ENCODE data around the gene ZDHHC14. TPM values are rescaled to one million over a fixed set of nuclear protein-coding genes. Genes with fewer than 3 reads are reported as not detected.
"Not testable (repeated sequence)": the region's sequence is repeated elsewhere in the genome, so short reads cannot be mapped to it uniquely, and the experiment has no call there.

The ZDHHC14 gene
- total RNA-seq, 1 experiment from 2014 or later = 3.2 TPM

GRCh38 chr6:157551041-157551832 is 170.2 kb downstream of the ZDHHC14 start:
- no peak for DNase-seq (ENCODE audit: low spot score)

GRCh38 chr6:157552081-157552747 is 171.2 kb downstream of the ZDHHC14 start:
- no peak for DNase-seq (ENCODE audit: low spot score)

GRCh38 chr6:157552820-157553485 is 172.0 kb downstream of the ZDHHC14 start:
- no peak for DNase-seq (ENCODE audit: low spot score)

- no peak for DNase-seq (ENCODE audit: low spot score)
Observed at GRCh38 chr6:157554747-157555146, 173.8 kb downstream of the ZDHHC14 start.

GRCh38 chr6:157555455-157556143 is 174.6 kb downstream of the ZDHHC14 start:
- no peak for DNase-seq (ENCODE audit: low spot score)

- DNase-seq (ENCODE audit: low spot score) = no peak
Observed at GRCh38 chr6:157556144-157556645, 175.2 kb downstream of the ZDHHC14 start.

- no peak for DNase-seq (ENCODE audit: low spot score)
Observed at GRCh38 chr6:157556671-157557430, 175.9 kb downstream of the ZDHHC14 start.

GRCh38 chr6:157557559-157557958 is 176.6 kb downstream of the ZDHHC14 start:
- DNase-seq (ENCODE audit: low spot score) = no peak

- DNase-seq (ENCODE audit: low spot score) = no peak
Observed at GRCh38 chr6:157558049-157558448, 177.1 kb downstream of the ZDHHC14 start.

- DNase-seq (ENCODE audit: low spot score) = no peak
Observed at GRCh38 chr6:157558487-157559200, 177.7 kb downstream of the ZDHHC14 start.

- no peak for DNase-seq (ENCODE audit: low spot score)
Observed at GRCh38 chr6:157559201-157559756, 178.3 kb downstream of the ZDHHC14 start.

- DNase-seq (ENCODE audit: low spot score) = not testable (repeated sequence)
Observed at GRCh38 chr6:157560063-157560462, 179.1 kb downstream of the ZDHHC14 start.

GRCh38 chr6:157560691-157561413 is 179.9 kb downstream of the ZDHHC14 start:
- DNase-seq (ENCODE audit: low spot score) = no peak

- DNase-seq (ENCODE audit: low spot score) = no peak
Observed at GRCh38 chr6:157561414-157561790, 180.4 kb downstream of the ZDHHC14 start.

- no peak for DNase-seq (ENCODE audit: low spot score)
Observed at GRCh38 chr6:157561929-157562810, 181.2 kb downstream of the ZDHHC14 start.

- DNase-seq (ENCODE audit: low spot score) = no peak
Observed at GRCh38 chr6:157562997-157563396, 182.0 kb downstream of the ZDHHC14 start.

- DNase-seq (ENCODE audit: low spot score) = no peak
Observed at GRCh38 chr6:157563611-157564284, 182.8 kb downstream of the ZDHHC14 start.

- no peak for DNase-seq (ENCODE audit: low spot score)
Observed at GRCh38 chr6:157568702-157569101, 187.7 kb downstream of the ZDHHC14 start.
